Testis (tissue), 3 donors: ENCODE measurements around the gene CBY1. TPM values are rescaled to one million over a fixed set of nuclear protein-coding genes. Genes with fewer than 3 reads are reported as not detected.

Source experiments
- DNase-seq: peaks from one replicate; pipeline ENCODE4 v3.0.0-alpha.2; 2019
- H3K27ac ChIP-seq, 2 donors: fragments of 200-600 bp; sonication (generic); one replicate each; pipeline ENCODE4 v1.5.1; 2019
- H3K27me3 ChIP-seq: fragments of 200-600 bp; sonication (generic); one replicate; pipeline ENCODE4 v1.5.1; 2019
- H3K36me3 ChIP-seq: fragments of 200-600 bp; sonication (generic); one replicate; pipeline ENCODE4 v1.5.1; 2017; ENCODE audit warnings: low read depth; ENCODE audit errors: missing control alignments
- H3K4me1 ChIP-seq: fragments of 200-600 bp; sonication (generic); one replicate; pipeline ENCODE4 v1.5.1; 2019
- H3K4me3 ChIP-seq, 2 donors: fragments of 200-600 bp; sonication (generic); one replicate each; pipeline ENCODE4 v1.5.1; 2017 to 2019
- H3K9me3 ChIP-seq: fragments of 200-600 bp; sonication (generic); one replicate; pipeline ENCODE4 v1.5.1; 2017
- CTCF ChIP-seq, 3 experiments: fragments of 450-650 bp in 2 of 3; fragments of 200-600 bp in 1 of 3; sonication (generic) in 1 of 3; IDR thresholded peaks; one replicate each; pipeline ENCODE4 v1.5.1; 2016 to 2019; ENCODE audit warnings: antibody characterized with exemption in 3 of 3, mild to moderate bottlenecking in 2 of 3, moderate library complexity in 1 of 3
- POLR2A ChIP-seq: fragments of 450-650 bp; IDR thresholded peaks from one replicate; pipeline ENCODE4 v1.6.1; 2017; ENCODE audit warnings: antibody characterized with exemption, mild to moderate bottlenecking, moderate library complexity
- WGBS, 2 donors: methylation state at CpG; one replicate each; pipeline ENCODE4 v1.1.5; 2018; 5-methylcytosine and 5-hydroxymethylcytosine counted together
- intact Hi-C: fragments of 100-400 bp; cut with DNase I; formaldehyde crosslinking; loops from one replicate; pipeline ENCODE4 v1.15.1; 2023; ENCODE audit warnings: low total_unique reads
- polyA plus RNA-seq: library from polyadenylated mRNA; stranded (reverse); fragments of 350-450 nt; fragmentation: Illumina TruSeq; extraction: RNeasy Lipid Tissue Mini Kit (QIAGEN cat#74804); gene quantifications from one replicate; pipeline ENCODE4 v1.2.3, GENCODE V29; 2014; ENCODE audit warnings: low read depth, low replicate concordance; ENCODE audit not compliant: insufficient read depth
- total RNA-seq, 2 donors: library from RNA; depleted of rRNA; stranded (reverse); fragments of >200 nt; gene quantifications; one replicate each; pipeline ENCODE4 v1.2.3, GENCODE V29; 2016

Gene CBY1
- total and polyA plus RNA-seq, 3 donors from 2014 or later = 24.9 to 50.8 (median 30.9) TPM

- Histone ChIP-seq H3K4me1 (peaks cover 36% of the 10 kb centered on the region), H3K36me3 (no peaks in the 10 kb centered on the region), H3K9me3 (no peaks in the 10 kb centered on the region), H3K4me3 (no peak overlapping the region), H3K27me3 (no peaks in the 10 kb centered on the region), H3K27ac (no peak overlapping the region)
- intact Hi-C loops = no loop called here
- no peak for TF ChIP-seq CTCF (IDR thresholded peaks at IDR 0.05)
- no peak for TF ChIP-seq POLR2A
- DNase-seq = no peak
- WGBS, 2 donors = 81 to 84% methylated on average over 11 of the region's 11 CpGs
Observed at GRCh38 chr22:38712486-38713207, 56.2 kb downstream of the CBY1 start.

GRCh38 chr22:38713921-38714320 is 57.5 kb downstream of the CBY1 start:
- no peaks in the 10 kb centered on the region for H3K36me3 ChIP-seq
- H3K27me3 ChIP-seq = no peaks in the 10 kb centered on the region
- intact Hi-C loops = no loop called here
- DNase-seq = no peak
- TF ChIP-seq CTCF (IDR thresholded peaks at IDR 0.05) = no peak
- TF ChIP-seq POLR2A = no peak
- H3K4me1 ChIP-seq = peaks cover 32% of the 10 kb centered on the region
- no peaks in the 10 kb centered on the region for H3K9me3 ChIP-seq
- no peak overlapping the region for H3K27ac ChIP-seq
- H3K4me3 ChIP-seq = no peak overlapping the region
- whole genome bisulfite sequencing, 2 donors = 85 to 89% methylated on average over 8 of the region's 8 CpGs

GRCh38 chr22:38715176-38715764 is 58.8 kb downstream of the CBY1 start:
- Histone ChIP-seq H3K27me3 (no peaks in the 10 kb centered on the region), H3K36me3 (no peaks in the 10 kb centered on the region), H3K27ac (peak overlapping the region in 1 of 2 donors; percentile 20), H3K4me3 (no peak overlapping the region), H3K9me3 (no peaks in the 10 kb centered on the region), H3K4me1 (peaks cover 32% of the 10 kb centered on the region)
- intact Hi-C loops = no loop called here
- WGBS, 2 donors = 57 to 73% methylated on average over 8 to 9 of the region's 9 CpGs
- DNase-seq = no peak
- TF ChIP-seq POLR2A (no peak), CTCF (IDR thresholded peaks at IDR 0.05) (no peak)

GRCh38 chr22:38715852-38716251 is 59.4 kb downstream of the CBY1 start:
- Histone ChIP-seq H3K4me1 (peaks cover 32% of the 10 kb centered on the region), H3K27me3 (no peaks in the 10 kb centered on the region), H3K9me3 (no peaks in the 10 kb centered on the region), H3K36me3 (no peaks in the 10 kb centered on the region), H3K27ac (peak overlapping the region; percentile 20 to 25), H3K4me3 (no peak overlapping the region)
- no peak for DNase-seq
- 89 to 94% methylated on average over 13 to 15 of the region's 15 CpGs for WGBS, 2 donors
- TF ChIP-seq CTCF (IDR thresholded peaks at IDR 0.05) (no peak), POLR2A (no peak)
- intact Hi-C loops = no loop called here
